ENCODE data around the gene KRT33A.
"Not testable (repeated sequence)": the region's sequence is repeated elsewhere in the genome, so short reads cannot be mapped to it uniquely, and the experiment has no call there.

The KRT33A gene

GRCh38 chr17:41350381-41350878 is at the start of gene KRT33A:
Gene KRT33A (minus strand): TSS chr17:41350828. CDS start chr17:41350767, 61 bp downstream.
- DNase-seq = not testable (repeated sequence)

GRCh38 chr17:41396996-41397660 is 46.5 kb upstream of the KRT33A start, which contains the start of gene KRT31:
Gene KRT31 (minus strand): TSS chr17:41397608. CDS start chr17:41397539, 69 bp downstream.
- no peak for DNase-seq

- no peak for DNase-seq
Measured at GRCh38 chr17:41396340-41396739, 45.7 kb upstream of the KRT33A start.

GRCh38 chr17:41395611-41396010 is 45.0 kb upstream of the KRT33A start:
- DNase-seq = no peak

- not testable (repeated sequence) for DNase-seq
Measured at GRCh38 chr17:41395044-41395443, 44.4 kb upstream of the KRT33A start.

- no peak for DNase-seq
Measured at GRCh38 chr17:41394254-41394996, 43.8 kb upstream of the KRT33A start.

GRCh38 chr17:41393826-41394225 is 43.2 kb upstream of the KRT33A start:
- DNase-seq = no peak

GRCh38 chr17:41393294-41393693 is 42.7 kb upstream of the KRT33A start:
- DNase-seq = no peak

- DNase-seq = no peak
Measured at GRCh38 chr17:41392278-41392677, 41.6 kb upstream of the KRT33A start.

GRCh38 chr17:41391535-41391934 is 40.9 kb upstream of the KRT33A start:
- no peak for DNase-seq

- DNase-seq = no peak
Measured at GRCh38 chr17:41390411-41390938, 39.8 kb upstream of the KRT33A start.

GRCh38 chr17:41387670-41388069 is 37.0 kb upstream of the KRT33A start:
- no peak for DNase-seq

GRCh38 chr17:41386227-41386626 is 35.6 kb upstream of the KRT33A start:
- no peak for DNase-seq

- no peak for DNase-seq
Measured at GRCh38 chr17:41383690-41384089, 33.1 kb upstream of the KRT33A start.

- DNase-seq = no peak
Measured at GRCh38 chr17:41382394-41382793, 31.8 kb upstream of the KRT33A start.

GRCh38 chr17:41381943-41382342 is 31.3 kb upstream of the KRT33A start, which contains the start of gene KRT34:
Gene KRT34 (minus strand): TSS chr17:41382306. CDS start chr17:41382246, 60 bp downstream.
- not testable (repeated sequence) for DNase-seq

- not testable (repeated sequence) for DNase-seq
Measured at GRCh38 chr17:41380091-41380490, 29.5 kb upstream of the KRT33A start.

- DNase-seq = no peak
Measured at GRCh38 chr17:41377546-41377945, 26.9 kb upstream of the KRT33A start.

- no peak for DNase-seq
Measured at GRCh38 chr17:41369713-41370112, 19.1 kb upstream of the KRT33A start, which contains the start of gene KRT33B. Gene KRT33B (minus strand): TSS chr17:41369813. CDS start chr17:41369750, 63 bp downstream.

- no peak for DNase-seq
Measured at GRCh38 chr17:41369023-41369422, 18.4 kb upstream of the KRT33A start.

- DNase-seq = no peak
Measured at GRCh38 chr17:41367426-41368075, 16.9 kb upstream of the KRT33A start.

- DNase-seq = no peak
Measured at GRCh38 chr17:41366070-41366469, 15.4 kb upstream of the KRT33A start.

- DNase-seq = no peak
Measured at GRCh38 chr17:41363881-41364280, 13.3 kb upstream of the KRT33A start.
